Cortex of kidney (tissue), 1 donor: ENCODE data around the gene COL26A1.
"Not testable (repeated sequence)": the region's sequence is repeated elsewhere in the genome, so short reads cannot be mapped to it uniquely, and the experiment has no call there.

Experiments used
- DNase-seq: peaks from one replicate; lab custom pipeline; 2025; lab: John Stamatoyannopoulos, UW

COL26A1 gene

GRCh38 chr7:101501351-101501750, 138.7 kb downstream of the COL26A1 start:
- DNase-seq = no peak

- DNase-seq = no peak
These were observed 139.9 kb downstream of the COL26A1 start for GRCh38 chr7:101502466-101503098.

- not testable (repeated sequence) for DNase-seq
These were observed 142.8 kb downstream of the COL26A1 start for GRCh38 chr7:101505510-101505909.

- DNase-seq = no peak
These were observed 143.9 kb downstream of the COL26A1 start for GRCh38 chr7:101506531-101506930.

GRCh38 chr7:101507327-101507726, 144.7 kb downstream of the COL26A1 start:
- DNase-seq = no peak

- no peak for DNase-seq
These were observed 145.1 kb downstream of the COL26A1 start for GRCh38 chr7:101507791-101508252.

GRCh38 chr7:101510297-101510696, 147.6 kb downstream of the COL26A1 start:
- no peak for DNase-seq

- no peak for DNase-seq
These were observed 149.3 kb downstream of the COL26A1 start for GRCh38 chr7:101511965-101512364.

GRCh38 chr7:101516851-101517250, 154.2 kb downstream of the COL26A1 start:
- DNase-seq = no peak

GRCh38 chr7:101517304-101517703, 154.6 kb downstream of the COL26A1 start:
- DNase-seq = no peak

- no peak for DNase-seq
These were observed 155.7 kb downstream of the COL26A1 start for GRCh38 chr7:101518336-101518735.

- no peak for DNase-seq
These were observed 156.8 kb downstream of the COL26A1 start for GRCh38 chr7:101519324-101520023.

- no peak for DNase-seq
These were observed 158.8 kb downstream of the COL26A1 start for GRCh38 chr7:101521430-101521925.

GRCh38 chr7:101522021-101522420, 159.3 kb downstream of the COL26A1 start:
- no peak for DNase-seq

- no peak for DNase-seq
These were observed 165.4 kb downstream of the COL26A1 start for GRCh38 chr7:101527844-101528667.

GRCh38 chr7:101529560-101529959, 166.9 kb downstream of the COL26A1 start:
- DNase-seq = no peak

- DNase-seq = no peak
These were observed 169.2 kb downstream of the COL26A1 start for GRCh38 chr7:101531726-101532357.

- DNase-seq = no peak
These were observed 169.9 kb downstream of the COL26A1 start for GRCh38 chr7:101532400-101533102.

GRCh38 chr7:101533103-101533465, 170.4 kb downstream of the COL26A1 start:
- no peak for DNase-seq

GRCh38 chr7:101534015-101534803, 171.5 kb downstream of the COL26A1 start:
- no peak for DNase-seq

- DNase-seq = no peak
These were observed 172.2 kb downstream of the COL26A1 start for GRCh38 chr7:101534873-101535272.
